ENCODE data around the gene PRDM5. TPM values are rescaled to one million over a fixed set of nuclear protein-coding genes. Genes with fewer than 3 reads are reported as not detected.

The PRDM5 gene
- total and polyA plus RNA-seq, 2 donors (not counting 1 experiment from before 2014, with no cell fraction given) = 8.6 to 19.0 TPM

DNA sequence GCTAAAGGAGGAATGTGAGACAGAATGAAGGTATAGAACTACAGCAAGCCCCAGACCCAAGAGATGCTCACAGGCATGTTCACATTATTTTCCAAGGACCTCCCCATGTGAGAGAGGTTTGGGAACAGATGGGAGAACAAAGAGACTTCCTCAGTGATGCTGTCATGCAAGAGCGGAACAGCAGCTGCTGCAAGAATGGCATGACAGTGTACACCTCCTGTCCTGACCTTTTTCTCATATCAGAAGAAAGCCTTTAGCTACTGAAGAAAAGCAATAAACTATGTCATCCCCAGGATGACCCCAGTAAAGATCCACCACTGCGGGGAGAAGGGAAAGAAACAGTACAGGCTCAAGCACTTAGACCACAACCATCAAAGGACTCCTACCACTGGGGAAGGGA is 7.2 kb downstream of the PRDM5 start:
- Histone ChIP-seq H4K20me1 (ENCODE audit: control insufficient read depth, extremely low read depth, insufficient read depth, low read length) (no peaks in the 10 kb centered on the region), H3K36me3 (ENCODE audit: control insufficient read depth, insufficient read depth, low read length) (no peaks in the 10 kb centered on the region), H3K4me3 (replicated peaks in 1 of 4; ENCODE audit: control extremely low read depth in 1 of 4, insufficient read depth in 1 of 4, low read depth in 3 of 4, low read length in 4 of 4) (no peak overlapping the region), H3K27ac (ENCODE audit: insufficient read depth, low read length) (no peak overlapping the region), H3K9ac (ENCODE audit: insufficient read depth, low read length) (no peak overlapping the region), H3K9me3 (ENCODE audit: control insufficient read depth, insufficient read depth, low read depth, low read length) (no peaks in the 10 kb centered on the region), H3K4me1 (ENCODE audit: control insufficient read depth, extremely low read depth, insufficient read depth, low read length) (peaks cover 3% of the 10 kb centered on the region), H3K79me2 (ENCODE audit: control insufficient read depth, insufficient read depth, low read length) (peaks cover 6% of the 10 kb centered on the region), H3K27me3 (ENCODE audit: control insufficient read depth, insufficient read depth, low read length) (no peaks in the 10 kb centered on the region), H2AFZ (ENCODE audit: low read length) (no peak overlapping the region), H3K4me2 (ENCODE audit: extremely low read depth, insufficient read depth, low read length) (no peak overlapping the region)
- no peak for TF ChIP-seq EZH2 (IDR thresholded peaks at IDR 0.05; ENCODE audit: low read length, missing control alignments)
- TF ChIP-seq, protein P1, sequence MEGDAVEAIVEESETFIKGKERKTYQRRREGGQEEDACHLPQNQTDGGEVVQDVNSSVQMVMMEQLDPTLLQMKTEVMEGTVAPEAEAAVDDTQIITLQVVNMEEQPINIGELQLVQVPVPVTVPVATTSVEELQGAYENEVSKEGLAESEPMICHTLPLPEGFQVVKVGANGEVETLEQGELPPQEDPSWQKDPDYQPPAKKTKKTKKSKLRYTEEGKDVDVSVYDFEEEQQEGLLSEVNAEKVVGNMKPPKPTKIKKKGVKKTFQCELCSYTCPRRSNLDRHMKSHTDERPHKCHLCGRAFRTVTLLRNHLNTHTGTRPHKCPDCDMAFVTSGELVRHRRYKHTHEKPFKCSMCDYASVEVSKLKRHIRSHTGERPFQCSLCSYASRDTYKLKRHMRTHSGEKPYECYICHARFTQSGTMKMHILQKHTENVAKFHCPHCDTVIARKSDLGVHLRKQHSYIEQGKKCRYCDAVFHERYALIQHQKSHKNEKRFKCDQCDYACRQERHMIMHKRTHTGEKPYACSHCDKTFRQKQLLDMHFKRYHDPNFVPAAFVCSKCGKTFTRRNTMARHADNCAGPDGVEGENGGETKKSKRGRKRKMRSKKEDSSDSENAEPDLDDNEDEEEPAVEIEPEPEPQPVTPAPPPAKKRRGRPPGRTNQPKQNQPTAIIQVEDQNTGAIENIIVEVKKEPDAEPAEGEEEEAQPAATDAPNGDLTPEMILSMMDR (conservative IDR thresholded peaks at IDR 0.05 in 1 of 2, IDR thresholded peaks at IDR 0.05 in 1 of 2; ENCODE audit: low read depth in 1 of 2, low read length in 2 of 2) = no peak
- DNase-seq (ENCODE audit: low read depth in 2 of 2) = no peak

DNA sequence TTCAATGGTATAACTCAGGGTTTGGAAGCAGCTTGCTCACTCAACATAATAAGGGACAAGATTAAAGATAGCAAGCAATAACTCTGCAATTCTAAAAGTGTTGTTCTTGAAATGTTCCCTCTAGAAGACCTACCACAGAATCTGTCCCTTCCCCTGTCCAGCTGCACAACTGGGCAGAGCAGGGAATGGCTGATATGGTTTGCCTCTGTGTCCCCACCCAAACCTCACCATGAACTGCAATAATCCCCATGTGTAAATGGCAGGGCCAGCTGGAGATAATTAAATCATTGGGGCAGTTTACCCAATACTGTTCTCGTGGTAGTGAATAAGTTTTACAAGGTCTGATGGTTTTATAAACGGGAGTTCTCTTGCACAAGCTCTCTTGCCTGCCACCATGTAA is 19.1 kb downstream of the PRDM5 start:
- Histone ChIP-seq H3K4me3 (replicated peaks in 1 of 4; ENCODE audit: control extremely low read depth in 1 of 4, insufficient read depth in 1 of 4, low read depth in 3 of 4, low read length in 4 of 4) (no peak overlapping the region), H3K9me3 (ENCODE audit: control insufficient read depth, insufficient read depth, low read depth, low read length) (no peaks in the 10 kb centered on the region), H3K79me2 (ENCODE audit: control insufficient read depth, insufficient read depth, low read length) (no peaks in the 10 kb centered on the region), H3K36me3 (ENCODE audit: control insufficient read depth, insufficient read depth, low read length) (no peaks in the 10 kb centered on the region), H3K27me3 (ENCODE audit: control insufficient read depth, insufficient read depth, low read length) (no peaks in the 10 kb centered on the region), H4K20me1 (ENCODE audit: control insufficient read depth, extremely low read depth, insufficient read depth, low read length) (no peaks in the 10 kb centered on the region), H3K27ac (ENCODE audit: insufficient read depth, low read length) (no peak overlapping the region), H3K4me1 (ENCODE audit: control insufficient read depth, extremely low read depth, insufficient read depth, low read length) (no peaks in the 10 kb centered on the region), H2AFZ (ENCODE audit: low read length) (no peak overlapping the region), H3K4me2 (ENCODE audit: extremely low read depth, insufficient read depth, low read length) (no peak overlapping the region), H3K9ac (ENCODE audit: insufficient read depth, low read length) (no peak overlapping the region)
- DNase-seq (ENCODE audit: low read depth in 2 of 2) = no peak
- TF ChIP-seq, protein P1 (conservative IDR thresholded peaks at IDR 0.05 in 1 of 2, IDR thresholded peaks at IDR 0.05 in 1 of 2; ENCODE audit: low read depth in 1 of 2, low read length in 2 of 2) = no peak
- no peak for TF ChIP-seq EZH2 (IDR thresholded peaks at IDR 0.05; ENCODE audit: low read length, missing control alignments)

DNA sequence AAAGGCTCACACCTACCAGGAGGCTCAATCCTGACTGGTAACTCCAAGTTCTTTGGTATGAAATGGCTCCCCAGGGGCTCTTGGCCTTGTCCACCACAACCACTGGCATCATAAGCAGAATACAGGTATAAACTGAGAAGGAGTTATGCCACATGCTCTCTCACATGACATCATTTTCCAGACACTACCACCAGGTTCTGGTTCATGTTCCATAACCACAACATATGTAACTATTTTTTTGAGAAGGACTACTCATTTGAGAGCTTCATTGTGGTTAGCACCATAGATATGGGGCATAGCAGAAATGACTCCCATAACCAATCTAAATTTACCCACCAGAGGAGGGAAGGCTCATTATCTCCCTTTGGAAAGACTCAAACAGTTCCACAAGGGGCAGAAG is 19.6 kb downstream of the PRDM5 start:
- no peak overlapping the region for H3K4me2 ChIP-seq (ENCODE audit: extremely low read depth, insufficient read depth, low read length)
- no peaks in the 10 kb centered on the region for H3K9me3 ChIP-seq (ENCODE audit: control insufficient read depth, insufficient read depth, low read depth, low read length)
- no peak overlapping the region for H2AFZ ChIP-seq (ENCODE audit: low read length)
- no peaks in the 10 kb centered on the region for H3K79me2 ChIP-seq (ENCODE audit: control insufficient read depth, insufficient read depth, low read length)
- no peak overlapping the region for H3K4me3 ChIP-seq (replicated peaks in 1 of 4; ENCODE audit: control extremely low read depth in 1 of 4, insufficient read depth in 1 of 4, low read depth in 3 of 4, low read length in 4 of 4)
- H3K27me3 ChIP-seq (ENCODE audit: control insufficient read depth, insufficient read depth, low read length) = no peaks in the 10 kb centered on the region
- H3K9ac ChIP-seq (ENCODE audit: insufficient read depth, low read length) = no peak overlapping the region
- DNase-seq (ENCODE audit: low read depth in 2 of 2) = peak in 1 of 2 donors; percentile 22
- H4K20me1 ChIP-seq (ENCODE audit: control insufficient read depth, extremely low read depth, insufficient read depth, low read length) = no peaks in the 10 kb centered on the region
- H3K27ac ChIP-seq (ENCODE audit: insufficient read depth, low read length) = no peak overlapping the region
- TF ChIP-seq, protein P1 (conservative IDR thresholded peaks at IDR 0.05 in 1 of 2, IDR thresholded peaks at IDR 0.05 in 1 of 2; ENCODE audit: low read depth in 1 of 2, low read length in 2 of 2) = no peak
- TF ChIP-seq EZH2 (IDR thresholded peaks at IDR 0.05; ENCODE audit: low read length, missing control alignments) = no peak
- H3K4me1 ChIP-seq (ENCODE audit: control insufficient read depth, extremely low read depth, insufficient read depth, low read length) = no peaks in the 10 kb centered on the region
- H3K36me3 ChIP-seq (ENCODE audit: control insufficient read depth, insufficient read depth, low read length) = no peaks in the 10 kb centered on the region

Data from fibroblast of lung (primary cell).